ENCODE data around the gene ZC3H18. TPM values are rescaled to one million over a fixed set of nuclear protein-coding genes. Genes with fewer than 3 reads are reported as not detected.

The ZC3H18 gene
- total and polyA plus RNA-seq, 12 donors: 18.3 to 28.7 (median 22.0) TPM

- peaks cover 0 to 84% (median 18%) of the 10 kb centered on the region in 9 donors for H3K36me3 ChIP-seq
- no peaks in the 10 kb centered on the region for H3K27me3 ChIP-seq
- DNase-seq (no peak), ATAC-seq (no peak)
- H3K9me3 ChIP-seq: no peaks in the 10 kb centered on the region
- no peak overlapping the region for H3K4me3 ChIP-seq
- 87% methylated on average over 19 of the region's 19 CpGs for WGBS, 2 donors
- intact Hi-C loops (cut with DNase I): no loop called here
- no peak for TF ChIP-seq CTCF (IDR thresholded peaks at IDR 0.05)
- peaks cover 3 to 38% (median 23%) of the 10 kb centered on the region in 9 donors for H3K4me1 ChIP-seq
- H3K27ac ChIP-seq: peak overlapping the region in 1 of 10 donors; percentile 59
Observed at GRCh38 chr16:88614818-88615580, 44.8 kb downstream of the ZC3H18 start.

GRCh38 chr16:88616320-88616719 lies 46.1 kb downstream of the ZC3H18 start:
- Histone ChIP-seq H3K9me3 (no peaks in the 10 kb centered on the region), H3K27me3 (no peaks in the 10 kb centered on the region), H3K36me3 (peaks cover 0 to 78% (median 6%) of the 10 kb centered on the region in 9 donors), H3K27ac (no peak overlapping the region), H3K4me1 (peaks cover 3 to 41% (median 23%) of the 10 kb centered on the region in 9 donors), H3K4me3 (no peak overlapping the region)
- DNase-seq (no peak), ATAC-seq (peak in 4 of 8 donors; percentile 10 to 40 (median 18))
- TF ChIP-seq CTCF (IDR thresholded peaks at IDR 0.05): no peak
- intact Hi-C loops (cut with DNase I): no loop called here
- 62 to 67% methylated on average over 13 of the region's 13 CpGs for WGBS, 2 donors

GRCh38 chr16:88616736-88617135 lies 46.5 kb downstream of the ZC3H18 start:
- no peak for DNase-seq
- ATAC-seq: no peak
- H3K36me3 ChIP-seq: peaks cover 0 to 78% (median 2%) of the 10 kb centered on the region in 9 donors
- H3K4me1 ChIP-seq: peaks cover 3 to 41% (median 23%) of the 10 kb centered on the region in 9 donors
- 94% methylated on average over 12 of the region's 12 CpGs for WGBS, 2 donors
- TF ChIP-seq CTCF (IDR thresholded peaks at IDR 0.05): no peak
- no peaks in the 10 kb centered on the region for H3K27me3 ChIP-seq
- intact Hi-C loops (cut with DNase I): no loop called here
- no peaks in the 10 kb centered on the region for H3K9me3 ChIP-seq
- H3K27ac ChIP-seq: no peak overlapping the region
- H3K4me3 ChIP-seq: no peak overlapping the region

- Histone ChIP-seq H3K36me3 (peaks cover 0 to 78% (median 6%) of the 10 kb centered on the region in 9 donors), H3K27ac (no peak overlapping the region), H3K27me3 (no peaks in the 10 kb centered on the region), H3K4me1 (peaks cover 3 to 41% (median 23%) of the 10 kb centered on the region in 9 donors), H3K4me3 (no peak overlapping the region), H3K9me3 (no peaks in the 10 kb centered on the region)
- no peak for ATAC-seq
- 95 to 97% methylated on average over 20 of the region's 20 CpGs for WGBS, 2 donors
- no peak for TF ChIP-seq CTCF (IDR thresholded peaks at IDR 0.05)
- intact Hi-C loops (cut with DNase I): no loop called here
- DNase-seq: no peak
Observed at GRCh38 chr16:88617268-88618031, 47.2 kb downstream of the ZC3H18 start.
